Activated CD8-positive, alpha-beta memory T cell treated with anti-CD3 and anti-CD28 coated beads for 1 hour (primary cell): ENCODE results near the gene HNRNPD.
A peak's percentile ranks its signal among the peaks of the same experiment; 100 is the strongest.
"Not testable (repeated sequence)": the region's sequence is repeated elsewhere in the genome, so short reads cannot be mapped to it uniquely, and the experiment has no call there.

Experiments used
- DNase-seq, 2 donors: peaks; one replicate each; pipeline ENCODE4 v3.0.0-alpha.2; 2020; ENCODE audit warnings: low read depth in 1 of 2; ENCODE audit errors: extremely low read depth in 1 of 2

Gene HNRNPD

DNA sequence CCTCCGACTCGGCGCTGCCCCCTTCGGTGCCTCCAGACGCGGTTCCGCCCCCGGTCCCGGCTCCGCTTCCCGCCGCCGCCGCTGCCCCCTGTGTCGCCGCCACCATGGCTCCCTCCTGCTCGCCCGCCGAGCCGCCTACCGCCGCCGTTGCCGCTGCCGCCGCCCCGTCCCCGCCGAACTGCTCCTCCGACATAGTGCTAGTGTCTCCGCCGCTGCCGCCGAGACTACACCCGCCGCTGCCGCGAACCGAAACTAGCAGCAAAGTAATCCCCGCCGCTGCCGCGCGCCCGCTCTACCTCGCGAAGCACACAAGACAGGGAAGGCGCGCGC is 340 bp downstream of the HNRNPD start:
- DNase-seq: no peak

DNA sequence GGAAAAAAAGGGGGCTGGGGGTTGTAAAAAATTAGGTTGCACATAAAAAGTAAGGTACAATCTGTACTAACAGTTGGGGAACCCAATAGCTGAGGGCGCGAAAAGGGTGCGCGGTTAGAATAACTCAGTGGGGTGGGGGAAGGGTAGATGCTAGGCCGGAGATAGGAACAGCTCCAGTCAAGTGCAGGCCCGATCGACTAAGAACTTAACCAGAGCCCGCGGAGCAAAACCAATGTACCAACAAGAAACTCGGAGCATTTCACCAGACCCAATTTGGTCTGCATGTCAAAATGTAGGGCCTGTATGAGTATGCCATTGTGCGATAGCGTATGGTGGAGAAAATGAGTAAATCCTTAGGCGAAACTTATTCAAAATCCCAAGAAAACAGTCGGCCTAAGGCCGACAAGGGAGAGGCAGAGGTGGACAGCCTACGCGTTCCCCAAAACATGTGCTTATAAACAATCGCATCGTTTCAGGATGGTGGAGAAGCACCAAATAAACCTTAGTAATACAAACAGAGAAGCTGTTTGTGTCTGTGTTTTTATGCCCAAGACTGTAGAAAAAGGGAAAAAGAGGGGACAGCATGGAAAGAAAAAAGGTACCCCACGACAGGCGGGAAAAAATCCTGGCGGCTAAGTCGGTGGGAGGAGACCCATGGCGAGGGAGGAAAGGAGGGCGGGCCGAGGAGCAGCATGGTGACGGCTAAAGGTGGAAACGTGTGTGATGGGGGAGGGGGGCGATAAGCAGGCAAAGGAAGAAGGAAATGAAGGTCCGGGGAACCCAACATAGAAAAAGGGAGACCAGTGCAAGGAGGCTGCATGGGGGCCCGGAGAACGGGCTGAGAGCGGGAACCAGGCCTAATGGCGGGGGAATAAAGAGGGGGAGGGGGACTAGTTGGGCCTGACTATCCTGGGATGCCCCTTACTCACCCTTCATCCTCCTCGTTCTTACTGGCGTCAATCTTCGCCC is 990 bp downstream of the HNRNPD start:
- peak in 1 of 2 donors; percentile 47 for DNase-seq

DNA sequence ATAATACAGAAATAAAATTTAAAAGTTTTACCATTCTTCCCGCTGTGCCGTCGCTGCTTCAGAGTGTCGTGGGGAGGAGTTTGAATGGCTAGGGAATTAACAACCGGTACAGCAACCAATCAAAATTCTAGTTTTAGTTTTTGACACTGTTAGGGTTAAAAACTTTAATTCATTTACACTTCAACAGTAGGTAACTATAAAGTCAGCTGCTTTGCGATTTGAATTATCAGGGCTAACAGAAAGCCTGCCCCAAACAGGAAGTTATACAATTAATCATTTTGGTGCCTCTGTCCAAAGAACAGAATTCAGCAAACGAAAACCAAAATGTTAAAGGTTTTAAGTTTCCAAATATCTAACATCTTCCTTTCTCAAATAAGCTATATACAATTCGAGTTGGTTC is 2.3 kb downstream of the HNRNPD start:
- DNase-seq: no peak

DNA sequence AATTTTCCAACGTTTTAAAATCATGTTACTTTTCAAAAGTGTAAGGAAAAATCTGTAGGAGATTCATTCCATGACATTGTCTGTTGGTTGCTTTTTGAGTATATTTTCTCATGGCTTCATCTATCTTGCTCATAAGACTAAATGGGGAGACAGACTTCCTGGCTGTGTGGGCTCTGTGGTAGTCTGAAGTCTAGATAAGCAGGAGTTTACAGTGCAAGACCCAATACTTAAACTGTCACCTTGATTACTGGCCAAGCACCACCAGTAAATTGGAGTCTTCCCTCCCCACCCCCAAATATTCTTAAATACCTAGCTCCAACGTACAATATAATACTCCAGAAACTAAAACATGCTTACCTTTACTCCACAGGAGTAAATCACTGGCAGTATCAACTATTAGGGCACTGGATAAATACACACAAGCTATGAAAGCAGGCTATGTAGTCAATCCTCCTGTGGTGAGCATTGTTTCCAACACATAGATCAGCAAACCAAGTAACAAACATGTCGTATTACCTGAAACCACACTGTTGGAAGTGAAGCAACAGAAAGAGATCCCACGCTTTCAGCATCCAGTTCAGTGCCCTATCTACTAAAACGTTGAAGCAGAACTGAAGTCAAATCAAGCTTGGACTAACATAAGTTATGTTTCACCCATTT is 6.2 kb downstream of the HNRNPD start:
- DNase-seq: no peak

DNA sequence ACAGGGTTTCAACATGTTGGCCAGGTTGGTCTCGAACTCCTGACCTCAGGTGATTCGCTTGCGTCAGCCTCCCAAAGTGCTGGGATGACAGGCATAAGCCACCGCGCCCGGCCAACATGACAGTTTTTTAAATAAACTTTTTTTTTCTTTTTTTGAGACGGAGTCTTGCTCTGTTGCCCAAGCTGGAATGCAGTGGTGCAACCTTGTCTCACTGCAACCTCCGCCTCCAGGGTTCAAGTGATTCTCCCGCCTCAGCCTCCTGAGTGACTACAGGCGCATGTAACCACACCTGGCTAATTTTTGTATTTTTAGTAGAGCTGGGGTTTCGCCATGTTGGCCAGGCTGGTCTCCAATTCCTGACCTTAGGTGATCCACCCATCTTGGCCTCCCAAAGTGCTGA is 7.4 kb downstream of the HNRNPD start:
- not testable (repeated sequence) for DNase-seq

DNA sequence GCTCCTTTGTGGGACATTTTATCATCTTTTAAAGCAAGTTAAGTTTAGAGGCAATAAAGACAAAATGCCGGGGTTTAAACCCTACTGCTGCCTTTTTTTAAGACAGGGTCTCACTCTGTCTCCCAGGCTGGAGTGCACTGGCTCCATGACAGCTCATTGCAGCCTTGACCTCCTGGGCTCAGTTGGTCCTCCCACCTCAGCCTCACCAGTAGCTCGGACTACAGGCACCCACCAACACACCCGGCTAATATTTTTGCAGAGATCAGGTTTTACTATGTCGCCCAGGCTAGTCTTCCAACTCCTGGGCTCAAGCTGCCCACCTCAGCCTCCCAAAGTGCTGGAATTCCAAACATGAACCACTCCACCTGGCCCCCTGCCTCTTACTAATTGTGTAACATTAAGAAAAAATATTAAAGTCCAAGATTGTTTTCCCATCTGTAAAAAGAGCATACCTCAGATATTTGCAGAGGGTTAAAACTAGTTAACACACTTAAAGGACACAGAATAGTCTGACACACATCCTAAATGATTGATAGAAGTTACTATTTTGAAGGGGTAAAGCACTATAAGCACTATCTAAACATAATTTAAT is 9.8 kb downstream of the HNRNPD start:
- DNase-seq: no peak

DNA sequence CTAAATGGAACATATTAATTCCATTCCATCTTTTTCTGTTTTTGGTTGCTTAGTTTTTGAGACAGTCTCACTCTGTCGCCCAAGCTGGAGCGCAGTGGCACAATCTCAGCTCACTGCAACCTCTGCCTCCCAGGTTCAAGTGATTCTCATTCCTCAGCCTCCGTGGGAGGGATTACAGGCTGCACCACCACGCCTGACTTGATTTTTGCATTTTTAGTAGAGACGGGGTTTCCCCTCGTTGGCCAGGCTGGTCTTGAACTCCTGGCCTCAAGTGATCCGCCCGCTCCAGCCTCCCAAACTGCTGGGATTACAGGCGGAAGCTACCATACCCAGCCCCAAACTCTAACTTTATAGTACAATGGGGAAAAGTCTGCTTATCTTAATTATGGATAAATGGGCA is 11.2 kb downstream of the HNRNPD start:
- no peak for DNase-seq

DNA sequence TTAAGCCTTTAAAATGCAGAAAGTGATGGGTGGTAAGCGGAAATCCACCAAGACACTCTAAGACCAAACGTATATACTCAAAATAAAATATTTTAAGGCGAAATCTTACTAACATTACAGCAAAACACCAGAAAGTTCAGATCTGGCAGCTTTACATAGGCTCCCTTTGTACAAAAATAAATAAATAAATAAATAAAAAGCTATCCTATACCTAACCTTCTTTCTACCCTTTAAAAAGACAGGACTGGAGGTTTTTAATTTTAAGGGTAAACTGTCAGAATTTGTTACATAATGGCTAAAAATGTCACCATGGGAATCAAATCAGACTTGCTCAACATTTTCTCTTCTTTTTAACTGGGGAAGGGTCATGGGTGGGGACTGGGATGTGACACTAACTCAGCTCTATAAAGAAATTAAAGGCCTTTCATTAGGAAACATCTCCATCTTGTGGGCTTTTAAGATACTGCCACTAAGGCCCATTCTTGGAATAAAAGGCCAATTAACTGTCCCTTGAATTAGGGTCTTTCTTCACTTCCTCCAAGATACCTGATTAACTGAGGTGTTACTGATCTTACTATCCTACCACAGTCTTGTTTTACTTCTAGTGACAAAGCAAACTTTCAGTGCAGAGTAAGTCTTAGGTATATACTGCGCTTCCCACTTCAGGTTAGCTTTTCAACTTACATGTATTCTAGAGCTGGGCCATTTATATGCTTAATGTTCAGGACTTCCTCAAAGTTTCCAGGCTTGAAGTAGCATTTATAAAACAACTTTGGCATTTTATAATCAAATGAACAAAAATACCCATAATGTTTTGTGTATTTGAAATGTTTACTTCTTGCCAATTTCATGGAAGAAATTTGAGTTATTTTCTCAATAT is 13.3 kb downstream of the HNRNPD start:
- DNase-seq: no peak

DNA sequence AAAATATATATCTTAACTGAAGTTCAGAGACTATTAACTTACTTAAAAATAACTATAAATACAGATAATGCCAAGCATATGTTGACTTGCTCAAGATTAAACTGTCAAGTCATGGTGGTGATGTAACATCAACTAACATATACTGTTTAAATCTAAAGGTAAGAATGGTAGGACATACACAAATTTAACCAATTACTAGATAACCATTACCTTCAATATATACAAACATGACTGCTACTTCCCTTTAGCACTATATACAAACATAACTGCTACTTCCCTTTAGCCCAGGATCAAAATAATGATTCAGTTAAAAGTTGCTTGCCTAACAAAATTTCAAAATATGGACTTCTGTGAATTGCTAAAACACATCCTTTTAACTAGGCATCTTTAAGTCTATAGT is 14.9 kb downstream of the HNRNPD start:
- DNase-seq: no peak

DNA sequence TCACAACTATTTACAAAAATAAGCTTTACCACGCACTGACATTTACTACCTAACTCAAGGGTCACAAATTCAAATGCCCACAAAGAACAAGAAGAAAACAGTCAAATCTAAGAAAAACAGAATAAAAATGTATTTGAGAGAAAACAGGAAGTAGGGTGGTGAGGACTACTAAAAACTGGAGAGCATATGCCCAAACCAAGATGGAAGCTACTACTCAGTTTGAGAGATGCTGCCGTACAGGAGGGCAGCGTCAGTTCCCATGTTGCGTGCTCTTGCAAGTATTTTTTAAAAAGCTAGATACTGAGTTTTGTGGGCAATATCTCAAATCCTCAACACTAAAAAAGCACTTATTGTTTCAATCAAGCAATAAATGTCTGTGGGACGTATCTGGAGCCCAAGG is 16.2 kb downstream of the HNRNPD start:
- no peak for DNase-seq

DNA sequence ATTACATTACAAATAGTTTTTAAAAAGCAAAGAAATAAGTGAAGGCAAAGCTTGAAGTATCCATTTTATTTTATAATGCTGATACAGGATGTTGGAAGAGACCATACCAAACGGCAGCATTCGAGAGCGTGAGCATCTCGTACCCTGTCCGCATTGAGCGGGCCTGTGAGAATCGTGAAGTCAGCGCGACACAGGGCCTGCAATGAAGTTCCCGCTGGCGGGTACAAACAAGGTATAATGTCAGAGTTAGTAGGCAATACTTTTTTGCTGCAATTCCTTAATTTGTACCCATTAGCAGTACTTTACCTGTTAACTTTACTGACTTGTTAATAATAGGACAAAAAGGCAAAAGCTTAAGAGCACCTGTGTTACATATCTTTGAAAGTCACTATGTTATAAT is 19.0 kb downstream of the HNRNPD start:
- no peak for DNase-seq

DNA sequence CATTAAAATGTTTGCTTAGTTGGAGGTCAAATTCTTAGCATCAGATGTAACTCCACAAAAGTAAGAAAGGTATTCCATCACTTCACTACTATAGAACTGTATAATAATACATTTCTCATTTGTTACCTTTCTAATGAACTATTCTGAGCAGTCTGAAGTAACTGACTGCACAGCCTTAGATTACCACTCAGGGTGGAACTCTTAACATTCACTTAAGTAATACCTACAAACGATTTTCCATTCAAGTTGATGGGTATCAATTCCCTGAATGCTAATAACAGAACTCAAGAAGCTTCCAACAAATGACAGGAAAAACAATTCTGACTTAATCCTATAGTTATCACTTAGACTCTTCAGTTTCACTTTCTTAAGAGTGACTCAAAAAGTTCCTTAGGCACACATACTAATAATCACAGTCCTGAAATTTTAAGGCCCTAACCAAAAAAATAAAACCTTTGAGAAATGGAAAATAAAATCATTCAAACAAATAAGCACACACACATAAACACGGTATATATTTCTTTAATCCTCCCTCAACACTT is 20.9 kb downstream of the HNRNPD start:
- DNase-seq: no peak

DNA sequence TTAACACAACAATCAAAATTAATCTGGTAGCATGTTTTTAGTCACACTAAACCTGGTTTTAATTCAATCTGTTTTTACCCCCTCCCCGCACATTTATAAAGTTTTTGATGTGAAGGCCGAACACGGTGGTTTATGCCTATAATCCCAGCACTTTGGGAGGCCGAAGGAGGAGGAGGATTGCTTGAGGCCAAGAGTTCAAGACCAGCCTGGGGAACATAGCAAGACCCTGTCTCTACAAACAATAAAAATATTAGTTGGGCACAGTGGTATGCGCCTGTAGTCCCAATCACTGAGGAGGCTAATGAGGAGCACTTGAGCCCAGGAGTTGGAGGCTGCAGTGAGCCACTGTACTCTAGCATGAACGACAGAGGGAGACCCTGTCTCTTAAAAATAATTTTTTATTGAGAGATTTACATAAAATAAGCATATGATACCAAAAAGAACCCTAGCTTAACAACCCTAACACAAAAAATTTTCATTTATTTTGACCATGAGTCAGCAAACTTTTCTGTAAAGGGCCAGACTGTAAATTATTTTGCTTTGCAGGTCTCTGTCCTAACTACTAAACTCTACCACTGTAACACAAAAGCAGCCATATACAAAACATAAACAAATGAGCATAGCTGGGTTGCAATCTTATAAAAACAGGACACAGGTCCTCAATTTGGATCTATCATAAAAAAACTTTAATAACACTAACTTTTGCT is 21.5 kb downstream of the HNRNPD start:
- DNase-seq: no peak

DNA sequence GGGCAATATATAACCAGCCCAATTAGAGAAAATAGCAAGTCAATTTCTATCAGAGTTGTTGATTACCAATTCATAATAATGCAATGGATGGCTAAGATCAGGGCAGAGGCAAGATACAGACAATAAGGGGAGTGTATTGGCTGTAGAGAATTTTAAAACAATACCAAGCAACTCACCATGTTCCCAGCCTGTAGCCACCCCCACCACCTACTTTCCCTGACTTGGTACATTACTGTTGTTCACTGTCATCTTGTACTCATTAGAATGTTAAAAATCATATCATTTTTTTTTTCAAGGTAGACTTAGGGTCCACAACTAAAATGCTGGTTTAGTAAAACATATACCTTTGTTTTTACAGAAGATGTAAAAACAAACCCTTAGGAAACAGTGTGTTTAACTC is 27.7 kb downstream of the HNRNPD start:
- no peak for DNase-seq

DNA sequence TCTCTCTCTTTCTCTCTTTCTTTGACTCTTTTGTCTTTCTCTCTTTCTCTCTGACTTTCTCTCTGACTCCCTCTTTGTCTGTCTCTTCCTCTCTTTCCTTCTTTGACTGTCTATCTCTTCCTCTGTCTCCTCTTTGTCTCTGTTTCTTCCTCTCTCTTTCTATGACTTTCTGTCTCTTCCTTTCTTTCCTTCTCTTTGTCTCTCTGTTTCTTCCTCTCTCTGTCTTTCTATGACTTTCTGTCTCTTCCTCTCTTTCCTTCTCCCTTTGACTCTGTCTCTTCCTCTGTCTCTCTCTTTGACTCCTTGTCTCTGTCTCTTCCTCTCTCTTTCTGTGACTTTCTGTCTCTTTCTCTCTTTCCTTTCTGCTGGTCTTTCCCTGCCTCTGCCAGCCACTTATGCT is 38.7 kb downstream of the HNRNPD start:
- no peak for DNase-seq

DNA sequence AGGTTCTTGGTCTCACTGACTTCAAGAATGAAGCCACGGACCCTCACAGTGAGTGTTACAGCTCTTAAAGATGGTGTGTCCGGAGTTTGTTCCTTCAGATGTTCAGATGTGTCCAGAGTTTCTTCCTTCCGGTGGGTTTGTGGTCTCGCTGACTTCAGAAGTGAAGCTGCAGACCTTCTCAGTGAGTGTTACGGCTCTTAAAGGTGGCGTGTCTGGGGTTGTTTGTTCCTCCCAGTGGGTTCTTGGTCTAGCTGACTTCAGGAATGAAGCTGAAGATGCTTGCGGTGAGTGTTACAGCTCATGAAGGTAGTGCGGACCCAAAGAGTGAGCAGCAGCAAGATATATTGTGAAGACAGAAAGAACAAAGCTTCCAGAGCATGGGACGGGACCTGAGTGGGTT is 40.1 kb downstream of the HNRNPD start:
- not testable (repeated sequence) for DNase-seq

DNA sequence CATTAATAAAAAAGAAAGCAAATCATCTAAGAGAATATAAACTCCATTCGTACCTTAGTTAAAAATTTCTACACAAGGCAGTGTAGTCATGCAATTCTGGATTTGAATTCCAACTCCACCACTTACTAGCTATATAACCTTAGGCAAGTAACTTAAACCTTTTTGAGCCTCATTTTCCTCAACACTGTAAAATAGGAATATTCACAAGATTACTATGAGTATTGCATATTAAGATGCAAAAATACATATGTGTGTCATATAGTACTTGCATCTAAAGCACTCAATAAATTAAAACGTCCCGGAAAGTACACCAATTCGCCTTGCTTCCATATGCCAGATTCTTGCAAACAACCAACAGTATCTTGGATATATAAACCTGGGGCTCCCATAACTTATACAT is 42.0 kb downstream of the HNRNPD start:
- no peak for DNase-seq

DNA sequence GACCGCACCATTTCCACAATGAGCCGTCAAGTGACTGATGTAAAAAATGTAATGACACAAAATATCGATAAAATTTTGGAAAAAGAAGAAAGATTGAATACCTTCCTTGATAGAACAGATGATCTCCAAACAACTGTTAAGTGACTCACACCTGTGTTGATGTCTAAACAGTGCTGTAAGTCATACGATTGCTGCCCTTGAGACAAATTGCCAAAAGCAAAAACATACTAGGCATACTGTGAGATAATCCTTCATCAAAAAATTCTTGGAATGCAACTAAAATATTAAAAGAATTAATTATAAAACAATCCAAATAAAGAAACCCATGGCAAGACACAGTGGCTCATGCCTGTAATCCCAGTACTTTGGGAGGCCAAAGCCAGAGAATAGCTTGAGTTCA is 53.4 kb downstream of the HNRNPD start:
- DNase-seq: no peak

DNA sequence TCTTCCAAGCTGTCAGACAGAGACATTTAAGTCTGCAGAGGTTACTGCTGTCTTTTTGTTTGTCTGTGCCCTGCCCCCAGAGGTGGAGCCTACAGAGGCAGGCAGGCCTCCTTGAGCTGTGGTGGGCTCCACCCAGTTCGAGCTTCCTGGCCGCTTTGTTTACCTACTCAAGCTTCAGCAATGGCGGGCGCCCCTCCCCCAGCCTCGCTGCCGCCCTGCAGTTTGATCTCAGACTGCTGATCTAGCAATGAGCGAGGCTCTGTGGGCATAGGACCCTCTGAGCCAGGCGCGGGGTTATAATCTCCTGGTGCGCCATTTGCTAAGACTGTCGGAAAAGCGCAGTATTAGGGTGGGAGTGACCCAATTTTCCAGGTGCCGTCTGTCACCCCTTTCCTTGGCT is 70.7 kb downstream of the HNRNPD start:
- DNase-seq: not testable (repeated sequence)
